Osteoblast (primary cell): ENCODE data around the gene NACA2. TPM values are rescaled to one million over a fixed set of nuclear protein-coding genes. Genes with fewer than 3 reads are reported as not detected.

Experiments used
- DNase-seq: peaks from one replicate; pipeline ENCODE4 v3.0.0; 2011; ENCODE audit warnings: low spot score, mixed read lengths; ENCODE audit not compliant: insufficient read length; ENCODE audit errors: missing footprints
- H2AFZ ChIP-seq: 2 replicates; pipeline ENCODE4 v1.6.0; 2011; ENCODE audit warnings: mild to moderate bottlenecking, low read length
- H3K27ac ChIP-seq: 2 replicates; pipeline ENCODE4 v1.5.1; 2011; ENCODE audit warnings: mild to moderate bottlenecking, low read depth, low read length, moderate library complexity
- H3K27me3 ChIP-seq: 2 replicates; pipeline ENCODE4 v1.6.0; 2012; ENCODE audit warnings: mild to moderate bottlenecking, control low read depth, inconsistent platforms, low read length, moderate library complexity; ENCODE audit not compliant: insufficient read depth
- H3K36me3 ChIP-seq: 2 replicates; pipeline ENCODE4 v1.5.1; 2011; ENCODE audit warnings: mild to moderate bottlenecking, low read length, control low read depth, moderate library complexity; ENCODE audit not compliant: insufficient read depth
- H3K4me1 ChIP-seq: 2 replicates; pipeline ENCODE4 v1.5.1; 2011; ENCODE audit warnings: mild to moderate bottlenecking, low read length, control low read depth, moderate library complexity; ENCODE audit not compliant: insufficient read depth
- H3K4me2 ChIP-seq: 2 replicates; pipeline ENCODE4 v1.6.0; 2011; ENCODE audit warnings: mild to moderate bottlenecking, low read length; ENCODE audit not compliant: insufficient read depth
- H3K4me3 ChIP-seq: fragments of 200-600 bp; sonication (generic); 3 replicates; pipeline ENCODE4 v1.5.1; 2012; ENCODE audit warnings: mild to moderate bottlenecking, low read length, inconsistent platforms; ENCODE audit not compliant: insufficient read depth
- H3K79me2 ChIP-seq: 2 replicates; pipeline ENCODE4 v1.6.0; 2012; ENCODE audit warnings: mild to moderate bottlenecking, low read length, control low read depth, inconsistent platforms; ENCODE audit not compliant: insufficient read depth
- H3K9me3 ChIP-seq: 2 replicates; pipeline ENCODE4 v1.5.1; 2011; ENCODE audit warnings: low read depth, low read length, control low read depth
- H4K20me1 ChIP-seq: 2 replicates; pipeline ENCODE4 v1.6.0; 2012; ENCODE audit warnings: mild to moderate bottlenecking, low read length, control low read depth; ENCODE audit not compliant: insufficient read depth
- total RNA-seq: library from RNA; depleted of rRNA; stranded (reverse); fragments of >200 nt; gene quantifications from 2 replicates; pipeline ENCODE4 v1.2.3, GENCODE V29; 2012
- TF ChIP-seq, protein P1 (sequence below): IDR thresholded peaks from 2 replicates; pipeline ENCODE4 v1.5.1; 2011; ENCODE audit warnings: mild to moderate bottlenecking, low read depth, low read length, moderate library complexity; ENCODE audit errors: extremely low read depth

The NACA2 gene
- total RNA-seq, 1 donor = under 0.01 TPM

DNA sequence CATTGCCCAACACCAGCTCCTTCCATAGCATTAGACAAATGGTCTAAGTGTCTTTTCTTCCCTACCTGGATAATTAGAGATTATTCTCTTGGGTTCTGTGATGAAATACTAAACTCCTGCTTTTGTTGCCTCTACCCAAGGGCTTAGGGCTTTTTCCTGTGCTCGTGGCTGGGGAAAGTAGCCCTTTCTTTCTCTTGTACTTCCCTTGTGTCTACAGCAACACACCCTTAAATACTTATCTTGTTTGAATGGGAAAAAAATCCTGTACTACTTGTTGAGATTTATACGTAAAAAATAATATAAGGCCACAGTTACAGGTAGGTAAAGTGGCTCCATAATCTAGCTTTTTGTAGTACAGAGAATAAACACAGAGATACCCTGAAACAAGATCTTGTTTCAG, 7.0 kb upstream of the NACA2 start:
- no peaks in the 10 kb centered on the region for H3K9me3 ChIP-seq
- no peak overlapping the region for H2AFZ ChIP-seq
- no peaks in the 10 kb centered on the region for H3K4me1 ChIP-seq
- peaks cover 72% of the 10 kb centered on the region for H3K27me3 ChIP-seq
- H3K4me3 ChIP-seq = no peak overlapping the region
- H3K27ac ChIP-seq = no peak overlapping the region
- no peaks in the 10 kb centered on the region for H3K36me3 ChIP-seq
- TF ChIP-seq, protein P1, sequence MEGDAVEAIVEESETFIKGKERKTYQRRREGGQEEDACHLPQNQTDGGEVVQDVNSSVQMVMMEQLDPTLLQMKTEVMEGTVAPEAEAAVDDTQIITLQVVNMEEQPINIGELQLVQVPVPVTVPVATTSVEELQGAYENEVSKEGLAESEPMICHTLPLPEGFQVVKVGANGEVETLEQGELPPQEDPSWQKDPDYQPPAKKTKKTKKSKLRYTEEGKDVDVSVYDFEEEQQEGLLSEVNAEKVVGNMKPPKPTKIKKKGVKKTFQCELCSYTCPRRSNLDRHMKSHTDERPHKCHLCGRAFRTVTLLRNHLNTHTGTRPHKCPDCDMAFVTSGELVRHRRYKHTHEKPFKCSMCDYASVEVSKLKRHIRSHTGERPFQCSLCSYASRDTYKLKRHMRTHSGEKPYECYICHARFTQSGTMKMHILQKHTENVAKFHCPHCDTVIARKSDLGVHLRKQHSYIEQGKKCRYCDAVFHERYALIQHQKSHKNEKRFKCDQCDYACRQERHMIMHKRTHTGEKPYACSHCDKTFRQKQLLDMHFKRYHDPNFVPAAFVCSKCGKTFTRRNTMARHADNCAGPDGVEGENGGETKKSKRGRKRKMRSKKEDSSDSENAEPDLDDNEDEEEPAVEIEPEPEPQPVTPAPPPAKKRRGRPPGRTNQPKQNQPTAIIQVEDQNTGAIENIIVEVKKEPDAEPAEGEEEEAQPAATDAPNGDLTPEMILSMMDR = no peak
- no peak overlapping the region for H3K4me2 ChIP-seq
- H3K79me2 ChIP-seq = no peaks in the 10 kb centered on the region
- no peak for DNase-seq
- H4K20me1 ChIP-seq = no peaks in the 10 kb centered on the region

DNA sequence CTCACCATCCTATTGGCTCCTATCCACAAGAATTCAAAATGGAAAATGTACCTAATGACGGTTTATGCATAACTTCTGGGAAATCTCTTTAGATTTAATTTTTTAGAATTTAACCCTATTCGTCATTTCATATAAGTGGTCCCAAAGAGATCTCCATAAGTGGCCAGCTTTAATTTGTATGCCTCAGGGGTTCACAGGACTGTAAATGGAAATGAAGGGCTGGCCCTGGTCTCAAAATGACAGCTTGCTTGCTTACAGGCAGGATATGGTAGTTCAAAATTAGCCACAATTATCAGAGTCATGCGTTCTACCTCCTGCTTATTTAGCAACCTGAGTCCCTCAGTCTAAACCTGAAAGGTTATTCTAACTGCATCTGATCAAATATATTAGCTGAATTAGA, 6.6 kb upstream of the NACA2 start:
- no peak overlapping the region for H2AFZ ChIP-seq
- no peaks in the 10 kb centered on the region for H3K4me1 ChIP-seq
- no peaks in the 10 kb centered on the region for H3K9me3 ChIP-seq
- no peak for DNase-seq
- peaks cover 73% of the 10 kb centered on the region for H3K27me3 ChIP-seq
- no peak overlapping the region for H3K4me2 ChIP-seq
- TF ChIP-seq, protein P1 = no peak
- H3K27ac ChIP-seq = no peak overlapping the region
- H3K4me3 ChIP-seq = no peak overlapping the region
- no peaks in the 10 kb centered on the region for H3K36me3 ChIP-seq
- no peaks in the 10 kb centered on the region for H3K79me2 ChIP-seq
- H4K20me1 ChIP-seq = no peaks in the 10 kb centered on the region

DNA sequence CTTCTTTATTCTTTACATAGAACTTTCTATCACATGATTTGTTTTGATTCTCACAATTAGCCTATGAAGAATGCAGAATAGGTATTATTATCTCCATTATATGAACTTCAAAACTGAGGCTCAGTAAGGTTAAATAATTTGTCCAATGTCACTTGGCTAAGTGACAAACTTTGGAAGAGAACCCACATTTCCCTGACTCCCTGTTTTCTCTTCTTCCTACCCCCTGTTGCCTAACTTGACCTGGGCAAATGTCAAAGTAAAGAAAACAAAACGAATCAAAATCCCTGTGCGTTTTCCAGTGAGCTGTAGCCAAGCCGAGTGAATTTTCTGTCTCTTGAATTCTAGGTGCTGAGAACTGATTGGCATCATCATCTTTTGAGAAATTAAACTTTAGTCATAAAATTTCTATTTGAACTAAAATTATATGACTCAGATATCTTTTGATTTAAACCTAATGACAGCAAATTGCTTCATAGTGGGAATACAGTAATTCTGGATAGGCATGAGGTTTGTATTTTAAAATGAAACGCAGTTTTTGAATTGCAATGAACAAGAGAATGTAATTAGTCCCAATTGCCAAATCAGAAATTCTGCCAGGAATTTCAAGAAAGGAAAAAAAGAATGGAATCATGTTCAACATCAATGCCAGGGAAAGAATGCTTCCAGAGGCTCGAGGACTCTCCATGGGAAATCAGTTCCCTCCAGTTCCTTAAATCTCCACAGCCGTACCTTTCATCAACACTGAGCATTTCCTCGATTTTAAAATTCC, 4.6 kb upstream of the NACA2 start:
- Histone ChIP-seq H3K27ac (no peak overlapping the region), H3K9me3 (no peaks in the 10 kb centered on the region), H3K4me1 (no peaks in the 10 kb centered on the region), H4K20me1 (no peaks in the 10 kb centered on the region), H3K79me2 (no peaks in the 10 kb centered on the region), H3K27me3 (peaks cover 76% of the 10 kb centered on the region), H3K4me3 (no peak overlapping the region), H3K36me3 (no peaks in the 10 kb centered on the region), H3K4me2 (no peak overlapping the region), H2AFZ (no peak overlapping the region)
- DNase-seq = no peak
- TF ChIP-seq, protein P1 = no peak

DNA sequence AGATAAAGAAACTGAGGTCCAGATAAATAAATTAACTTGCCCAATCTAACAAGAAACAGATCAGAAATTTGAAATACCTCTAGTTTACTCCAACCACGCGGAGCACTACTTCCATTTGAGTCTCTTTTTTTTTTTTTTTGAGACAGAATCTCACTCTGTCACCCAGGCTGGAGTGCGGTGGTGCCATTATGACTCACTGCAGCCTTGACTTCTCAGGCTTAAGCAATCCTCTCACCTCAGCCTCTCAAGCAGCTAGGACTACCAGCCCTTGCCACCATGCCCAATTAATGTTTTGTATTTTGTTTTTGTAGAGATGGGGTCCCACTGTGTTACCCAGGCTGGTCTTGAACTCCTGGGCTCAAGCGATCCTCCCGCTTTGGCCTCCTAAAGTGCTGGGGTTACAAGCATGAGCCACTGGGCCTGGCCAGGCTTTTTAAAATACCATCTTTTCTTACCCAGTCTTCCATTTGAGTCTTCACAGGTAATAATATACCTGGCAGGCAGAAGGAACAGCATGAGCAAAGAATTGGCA, 3.3 kb upstream of the NACA2 start:
- Histone ChIP-seq H2AFZ (no peak overlapping the region), H3K4me3 (no peak overlapping the region), H3K9me3 (no peaks in the 10 kb centered on the region), H3K27me3 (peaks cover 71% of the 10 kb centered on the region), H3K4me2 (no peak overlapping the region), H3K36me3 (no peaks in the 10 kb centered on the region), H3K27ac (no peak overlapping the region), H3K4me1 (no peaks in the 10 kb centered on the region), H4K20me1 (no peaks in the 10 kb centered on the region), H3K79me2 (no peaks in the 10 kb centered on the region)
- TF ChIP-seq, protein P1 = no peak
- DNase-seq = no peak
